GM10847 (cell line): Measurements from ENCODE around the gene NDUFA13.

ENCODE experiments used
- POLR2A ChIP-seq: IDR thresholded peaks from 2 replicates; pipeline ENCODE4 v1.6.1; 2011; ENCODE audit not compliant: insufficient read length; ENCODE audit errors: extremely low read depth

Gene NDUFA13

GRCh38 chr19:19487077-19487949, 28.7 kb upstream of the NDUFA13 start:
- no peak for TF ChIP-seq POLR2A

DNA sequence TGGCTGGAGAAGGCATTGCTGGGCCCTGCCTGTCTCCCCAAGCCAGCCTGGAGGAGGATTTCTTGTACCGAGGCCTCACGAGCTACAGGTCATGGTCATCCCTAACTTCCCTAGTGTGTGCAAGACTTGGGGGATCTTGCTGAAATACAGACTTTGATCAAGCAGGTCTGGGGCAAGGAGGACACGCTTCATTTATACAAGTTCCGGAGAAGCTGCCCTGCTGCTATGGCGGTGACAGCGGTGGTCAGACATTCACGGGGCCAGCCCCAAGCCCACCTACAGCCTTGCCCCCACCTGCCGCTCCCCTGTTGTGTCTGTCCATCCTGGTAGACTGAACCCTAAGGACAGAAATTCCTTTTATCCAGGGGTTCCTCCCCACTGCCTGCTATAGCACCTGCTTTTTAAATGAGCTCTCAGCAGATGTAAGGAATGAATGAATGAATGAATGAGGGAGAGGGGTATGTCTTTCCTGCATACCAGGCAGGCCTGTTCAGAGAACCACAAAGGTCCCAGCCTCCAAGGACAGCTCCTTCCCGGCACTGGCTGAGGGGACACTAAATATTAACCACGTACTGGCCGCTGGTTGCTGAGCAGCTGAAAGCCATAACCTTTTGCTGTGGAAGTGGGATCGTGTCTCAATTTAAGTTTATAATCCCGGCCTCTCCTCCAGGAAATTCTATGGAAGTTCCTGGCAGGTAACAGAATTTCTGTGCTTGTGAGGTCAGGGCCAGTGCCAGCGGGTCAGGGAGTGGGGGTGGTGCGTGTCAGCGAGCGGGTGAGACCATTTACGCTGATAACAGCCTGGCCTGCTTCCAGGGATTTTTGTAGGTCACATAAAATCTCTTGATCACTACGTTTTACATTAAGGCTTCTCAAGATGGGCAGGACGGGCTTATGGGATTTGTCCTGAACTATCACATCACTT, 27.8 kb upstream of the NDUFA13 start:
- no peak for TF ChIP-seq POLR2A

DNA sequence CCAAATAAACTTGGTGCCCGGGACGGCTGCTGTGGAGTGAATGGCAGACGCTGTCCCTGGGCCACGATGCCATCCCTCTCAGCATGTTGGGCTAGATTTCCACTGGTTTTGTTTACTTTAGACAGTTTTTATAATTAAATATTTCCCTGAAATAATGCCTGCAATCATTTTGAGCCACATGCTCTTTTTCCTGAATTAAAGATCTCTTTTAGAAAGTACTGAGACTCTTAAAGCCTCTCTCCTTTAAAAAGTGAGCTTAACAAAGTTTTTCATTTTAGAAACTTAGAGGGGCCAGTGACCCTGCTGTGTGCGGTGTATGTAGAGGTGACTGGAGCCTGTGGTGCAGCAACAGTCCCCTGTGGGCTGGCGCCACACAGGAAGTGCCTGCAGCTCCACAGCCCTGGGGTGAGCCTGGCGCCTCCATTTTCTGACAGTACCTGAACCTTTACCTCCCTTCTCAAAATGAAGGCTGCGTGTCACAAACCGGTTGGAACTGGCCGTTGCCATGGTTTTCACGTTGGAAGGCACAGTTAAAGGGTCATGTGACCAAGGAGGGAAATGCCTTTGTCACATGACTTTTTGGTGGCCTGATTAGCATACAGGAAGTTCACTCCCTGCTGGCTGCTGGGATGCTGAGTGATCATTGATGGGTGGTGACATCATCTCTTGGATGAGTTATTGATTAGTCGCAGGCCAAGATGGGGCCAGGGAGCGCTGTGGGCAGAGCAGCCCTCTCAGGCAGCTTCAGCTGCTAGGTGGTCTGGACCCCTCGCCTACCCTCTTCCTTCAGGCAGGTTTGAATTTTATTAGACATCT, 26.9 kb upstream of the NDUFA13 start:
- peak; percentile 17 for TF ChIP-seq POLR2A

DNA sequence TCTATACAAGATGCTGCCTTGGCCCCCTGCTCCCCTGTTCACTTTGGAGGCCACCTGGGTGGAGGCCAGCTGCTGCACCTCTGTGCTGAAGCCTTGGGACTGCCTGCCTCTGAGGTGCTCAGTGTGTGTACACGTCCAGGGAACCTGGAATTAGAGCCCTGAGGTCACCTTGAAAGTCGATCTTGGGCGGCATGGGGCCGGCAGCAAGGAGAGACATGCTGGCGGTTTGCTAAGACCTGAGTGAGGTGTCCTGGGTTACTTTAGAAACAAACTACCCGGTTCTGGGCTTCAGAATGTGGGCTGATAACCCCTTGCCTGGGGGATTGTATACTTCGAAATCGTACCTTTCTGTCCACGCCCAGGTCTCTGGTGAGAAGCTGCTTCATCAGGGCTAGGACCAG, 26.2 kb upstream of the NDUFA13 start:
- TF ChIP-seq POLR2A = no peak

DNA sequence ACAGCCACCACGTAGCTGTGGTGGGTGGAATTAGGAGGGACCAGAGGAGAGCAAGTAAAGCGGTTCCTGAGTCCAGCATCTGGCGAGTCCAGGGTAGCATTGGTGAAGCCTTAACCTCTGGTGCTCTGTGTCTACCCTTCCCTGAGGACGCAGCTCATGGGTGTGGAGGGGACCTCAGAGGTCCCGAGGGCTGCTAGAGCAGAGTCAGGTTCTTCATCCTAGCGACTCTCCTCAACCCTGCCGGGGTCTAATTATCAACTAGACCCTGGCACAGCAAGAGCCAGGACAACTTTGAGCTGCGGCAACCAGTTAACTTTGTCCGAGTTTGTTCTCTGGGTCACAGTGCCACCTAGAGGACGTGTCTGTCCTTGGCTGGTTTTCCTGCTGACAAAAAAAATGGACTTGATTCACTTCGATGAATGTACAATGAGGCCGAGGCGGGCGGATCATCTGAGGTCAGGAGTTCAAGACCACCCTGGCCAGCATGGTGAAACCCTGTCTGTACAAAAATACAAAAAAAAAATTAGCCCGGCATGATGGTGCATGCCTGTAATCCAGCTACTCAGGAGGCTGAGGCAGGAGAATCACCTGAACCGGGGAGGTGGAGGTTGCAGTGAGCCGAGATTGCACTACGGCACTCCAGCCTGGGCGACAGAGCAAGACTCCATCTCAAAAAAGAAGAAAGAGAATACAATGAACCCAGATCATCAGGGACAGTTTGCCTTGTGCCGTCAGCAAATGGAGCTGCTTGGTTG, 25.6 kb upstream of the NDUFA13 start:
- no peak for TF ChIP-seq POLR2A

DNA sequence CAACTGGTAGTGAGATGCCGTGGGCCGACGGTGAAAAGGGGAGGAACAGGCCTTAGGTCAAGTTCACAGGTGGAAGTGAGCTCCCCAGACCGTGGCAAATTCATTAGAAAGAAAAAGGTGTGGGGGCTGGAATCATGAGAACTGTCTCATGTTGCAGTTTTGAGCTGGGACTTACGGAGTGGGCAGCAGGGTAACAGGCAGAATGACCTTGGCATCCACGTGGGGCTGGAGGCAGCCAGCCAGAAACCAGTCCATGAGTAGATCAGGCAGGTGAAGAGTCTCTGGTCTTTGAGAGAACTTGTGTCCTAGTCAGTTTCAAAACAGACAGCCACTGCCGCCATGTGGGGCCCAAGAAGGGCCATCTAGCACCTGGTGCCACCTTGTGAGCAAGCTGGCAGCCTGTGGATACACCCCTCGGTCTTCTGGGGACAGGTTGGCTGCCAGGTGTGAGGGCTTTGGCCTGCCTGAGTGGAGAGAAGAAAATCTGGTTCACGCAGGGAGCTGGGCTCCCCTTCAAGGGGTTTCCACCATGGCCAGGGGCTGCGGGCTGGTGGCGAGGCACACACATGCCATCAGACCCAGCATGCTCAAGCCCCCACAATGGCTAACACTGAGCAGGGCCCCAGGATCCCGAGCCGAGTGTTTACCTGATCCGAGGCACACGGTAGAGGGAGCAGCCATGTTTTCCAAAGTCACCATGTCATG, 24.6 kb upstream of the NDUFA13 start:
- TF ChIP-seq POLR2A = no peak

GRCh38 chr19:19492026-19492610, 23.9 kb upstream of the NDUFA13 start:
- no peak for TF ChIP-seq POLR2A

DNA sequence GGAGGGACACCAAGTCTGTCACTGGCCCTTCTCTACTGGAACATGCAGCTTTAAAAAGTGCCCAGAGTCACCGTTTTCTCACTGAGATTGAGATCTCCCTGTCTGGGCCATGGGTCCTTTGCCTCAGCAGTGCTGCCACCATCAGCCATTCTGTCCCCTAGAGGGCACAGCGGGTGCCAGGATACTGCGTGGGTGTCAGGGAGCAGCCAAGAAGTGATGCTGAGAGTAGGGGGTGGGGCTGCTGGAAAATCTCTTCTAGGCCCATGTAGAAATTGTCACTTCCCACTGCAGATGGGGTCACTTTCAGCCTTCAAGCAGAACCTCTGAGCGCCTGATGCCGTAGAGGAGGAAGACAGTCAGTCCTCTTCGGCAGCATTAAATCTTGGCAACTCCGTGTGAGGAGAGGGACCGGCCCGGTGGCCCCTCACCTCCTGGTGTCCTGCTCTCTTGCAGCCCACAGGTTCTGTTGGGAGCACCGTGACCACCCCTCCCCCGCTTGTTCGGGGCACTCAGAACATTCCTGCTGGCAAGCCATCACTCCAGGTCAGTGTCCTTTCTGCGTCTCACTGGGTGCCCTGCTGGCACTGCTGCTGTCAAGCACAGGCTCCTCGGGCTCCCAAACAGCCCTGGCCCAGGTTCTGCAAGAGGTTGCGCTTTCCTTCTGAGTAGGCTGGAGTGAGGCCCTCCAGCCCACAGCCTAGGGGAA, 22.0 kb upstream of the NDUFA13 start:
- no peak for TF ChIP-seq POLR2A

GRCh38 chr19:19495614-19496603, 20.1 kb upstream of the NDUFA13 start:
- TF ChIP-seq POLR2A = no peak

- no peak for TF ChIP-seq POLR2A
Measured at GRCh38 chr19:19498255-19498991, 17.6 kb upstream of the NDUFA13 start.
